ENCODE data around the gene SHC1. TPM values are rescaled to one million over a fixed set of nuclear protein-coding genes. Genes with fewer than 3 reads are reported as not detected.

SHC1 gene
- polyA plus RNA-seq, 3 donors: 26.7 to 70.6 (median 31.5) TPM

- 83% methylated on average over 1 of the region's 3 CpGs for WGBS (ENCODE audit: insufficient coverage)
- intact Hi-C loops (cut with micrococcal nuclease): no loop called here
- no peak overlapping the region for H3K9ac ChIP-seq (ENCODE audit: insufficient read depth, low read length, poor library complexity, severe bottlenecking)
Measured at GRCh38 chr1:154954541-154954940, 16.0 kb downstream of the SHC1 start.

GRCh38 chr1:154953611-154954038 lies 16.9 kb downstream of the SHC1 start:
- peaks cover 33% of the 10 kb centered on the region for H3K79me2 ChIP-seq (ENCODE audit: insufficient read depth, low read length)
- Mint-ChIP-seq H3K36me3 (peaks cover 26 to 33% of the 10 kb centered on the region in 2 donors), H3K27ac (peak overlapping the region in 1 of 7 donors; percentile 21), H3K27me3 (ENCODE audit: low read depth in 3 of 3) (peaks cover 0 to 5% (median 1%) of the 10 kb centered on the region in 3 donors), H3K4me3 (no peak overlapping the region), H3K9me3 (no peaks in the 10 kb centered on the region), H3K4me1 (peaks cover 52% of the 10 kb centered on the region)
- no peak overlapping the region for H2AFZ ChIP-seq (ENCODE audit: insufficient read depth, low read depth, low read length, poor library complexity, severe bottlenecking)
- H3K9ac ChIP-seq (ENCODE audit: insufficient read depth, low read length, poor library complexity, severe bottlenecking): no peak overlapping the region
- DNase-seq: no peak
- H3K9me3 ChIP-seq (replicated peaks in 1 of 2; ENCODE audit: control insufficient read depth in 1 of 2, insufficient read depth in 1 of 2, low read length in 2 of 2): no peaks in the 10 kb centered on the region
- no peaks in the 10 kb centered on the region for H3K27me3 ChIP-seq (ENCODE audit: control insufficient read depth in 2 of 2, insufficient read depth in 2 of 2, low read length in 2 of 2)
- WGBS (ENCODE audit: insufficient coverage): 90% methylated on average over 2 of the region's 2 CpGs
- no peak for TF ChIP-seq CTCF (IDR thresholded peaks at IDR 0.05)
- H3K27ac ChIP-seq (ENCODE audit: low read depth in 1 of 2, low read length in 2 of 2): no peak overlapping the region
- H3K4me3 ChIP-seq (replicated peaks in 1 of 3; ENCODE audit: low read depth in 2 of 3, low read length in 3 of 3): no peak overlapping the region
- peaks cover 36% of the 10 kb centered on the region for H4K20me1 ChIP-seq (ENCODE audit: insufficient read depth, low read length)
- H3K4me2 ChIP-seq (replicated peaks; ENCODE audit: extremely low read depth, low read length, poor library complexity, severe bottlenecking): no peak overlapping the region
- peaks cover 29 to 45% of the 10 kb centered on the region in 2 donors for H3K4me1 ChIP-seq (ENCODE audit: control insufficient read depth in 1 of 2, insufficient read depth in 2 of 2, low read length in 2 of 2)
- intact Hi-C loops (cut with micrococcal nuclease): no loop called here
- H3K36me3 ChIP-seq (replicated peaks in 1 of 2; ENCODE audit: control insufficient read depth in 1 of 2, insufficient read depth in 2 of 2, low read length in 2 of 2): peaks cover 17 to 31% of the 10 kb centered on the region in 2 donors

More at GRCh38 chr1:154954541-154954940, 16.0 kb downstream of the SHC1 start:
- Histone ChIP-seq H3K9me3 (replicated peaks in 1 of 2; ENCODE audit: control insufficient read depth in 1 of 2, insufficient read depth in 1 of 2, low read length in 2 of 2) (no peaks in the 10 kb centered on the region), H3K27ac (ENCODE audit: low read depth in 1 of 2, low read length in 2 of 2) (peak overlapping the region in 1 of 2 donors; percentile 76), H3K36me3 (replicated peaks in 1 of 2; ENCODE audit: control insufficient read depth in 1 of 2, insufficient read depth in 2 of 2, low read length in 2 of 2) (peaks cover 24 to 35% of the 10 kb centered on the region in 2 donors), H3K4me1 (ENCODE audit: control insufficient read depth in 1 of 2, insufficient read depth in 2 of 2, low read length in 2 of 2) (peaks cover 29 to 45% of the 10 kb centered on the region in 2 donors), H3K79me2 (ENCODE audit: insufficient read depth, low read length) (peaks cover 43% of the 10 kb centered on the region), H4K20me1 (ENCODE audit: insufficient read depth, low read length) (peaks cover 45% of the 10 kb centered on the region), H3K4me3 (replicated peaks in 1 of 3; ENCODE audit: low read depth in 2 of 3, low read length in 3 of 3) (peak overlapping the region in 1 of 3 experiments; percentile 82), H3K4me2 (replicated peaks; ENCODE audit: extremely low read depth, low read length, poor library complexity, severe bottlenecking) (peak overlapping the region; percentile 84), H2AFZ (ENCODE audit: insufficient read depth, low read depth, low read length, poor library complexity, severe bottlenecking) (no peak overlapping the region), H3K27me3 (ENCODE audit: control insufficient read depth in 2 of 2, insufficient read depth in 2 of 2, low read length in 2 of 2) (no peaks in the 10 kb centered on the region)
- Mint-ChIP-seq H3K36me3 (peaks cover 22 to 31% of the 10 kb centered on the region in 2 donors), H3K4me1 (peaks cover 52% of the 10 kb centered on the region), H3K27ac (peak overlapping the region in 4 of 7 donors; percentile 1 to 96 (median 54)), H3K9me3 (no peaks in the 10 kb centered on the region), H3K27me3 (ENCODE audit: low read depth in 3 of 3) (peaks cover 0 to 5% (median 1%) of the 10 kb centered on the region in 3 donors), H3K4me3 (peak overlapping the region in 1 of 2 donors; percentile 94)
- DNase-seq: no peak
- no peak for TF ChIP-seq CTCF (IDR thresholded peaks at IDR 0.05)

Measured in CD14-positive monocyte (primary cell).